NK-92 treated with Interleukin-12 subunit alpha and Interleukin-12 subunit beta, amount 100 ng/mL, for 24 hours (cell line): ENCODE results near the gene PEX11B.
"Not testable (repeated sequence)": the region's sequence is repeated elsewhere in the genome, so short reads cannot be mapped to it uniquely, and the experiment has no call there.

ENCODE experiments used
- DNase-seq: peaks from one replicate; lab custom pipeline; 2025; lab: John Stamatoyannopoulos, UW

Gene PEX11B

GRCh38 chr1:145952903-145953302 lies 34.4 kb upstream of the PEX11B start:
- DNase-seq = no peak

- DNase-seq = no peak
Measured at GRCh38 chr1:145951526-145951925, 33.0 kb upstream of the PEX11B start.

GRCh38 chr1:145949219-145949618 lies 30.7 kb upstream of the PEX11B start:
- no peak for DNase-seq

GRCh38 chr1:145947551-145947950 lies 29.0 kb upstream of the PEX11B start:
- no peak for DNase-seq

DNA sequence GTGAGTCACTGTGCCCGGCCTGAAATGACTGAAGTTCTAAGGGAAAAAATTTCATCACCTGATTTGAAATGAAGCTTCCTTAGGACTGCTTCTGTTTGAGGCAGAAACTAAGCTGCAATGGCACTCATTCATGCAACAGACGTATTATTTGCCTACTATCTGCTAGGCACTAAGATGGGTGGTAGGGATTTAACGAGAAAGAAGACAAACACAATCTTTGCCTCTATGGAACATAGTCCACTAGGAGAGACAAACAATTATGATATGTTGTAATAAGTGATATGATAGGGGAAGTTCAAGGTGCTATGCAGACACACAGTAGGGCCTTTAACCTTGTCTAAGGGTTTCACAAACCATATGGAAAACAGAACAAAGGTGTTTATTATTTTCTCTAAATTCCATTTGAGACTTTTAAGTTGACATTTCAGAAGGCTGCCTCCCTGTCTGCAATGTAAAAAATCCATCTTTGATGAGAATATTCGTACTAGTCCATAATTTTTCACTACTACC lies 28.0 kb upstream of the PEX11B start:
- no peak for DNase-seq

GRCh38 chr1:145944532-145944931 lies 26.0 kb upstream of the PEX11B start:
- no peak for DNase-seq

- no peak for DNase-seq
Measured at GRCh38 chr1:145942871-145943270, 24.4 kb upstream of the PEX11B start.

DNA sequence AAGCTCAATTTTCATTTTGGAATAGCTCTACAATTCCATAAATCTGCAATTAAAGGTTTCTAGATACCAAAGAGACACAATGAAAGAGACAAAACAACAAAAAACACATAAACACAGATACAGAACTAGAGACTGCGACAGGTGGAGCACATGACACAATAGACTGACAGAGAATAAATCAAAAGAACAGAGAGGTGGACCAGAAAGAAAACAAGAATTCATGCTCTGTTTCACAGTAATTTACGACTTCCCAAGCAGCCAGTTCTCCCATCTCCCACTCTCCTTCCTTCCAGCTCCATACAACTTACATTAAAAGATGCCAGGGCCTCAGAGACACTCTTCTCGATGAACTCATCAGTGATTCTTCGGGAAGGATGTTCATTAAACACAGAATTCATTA lies 23.9 kb upstream of the PEX11B start:
- no peak for DNase-seq

GRCh38 chr1:145937436-145937835 lies 18.9 kb upstream of the PEX11B start:
- DNase-seq = no peak

DNA sequence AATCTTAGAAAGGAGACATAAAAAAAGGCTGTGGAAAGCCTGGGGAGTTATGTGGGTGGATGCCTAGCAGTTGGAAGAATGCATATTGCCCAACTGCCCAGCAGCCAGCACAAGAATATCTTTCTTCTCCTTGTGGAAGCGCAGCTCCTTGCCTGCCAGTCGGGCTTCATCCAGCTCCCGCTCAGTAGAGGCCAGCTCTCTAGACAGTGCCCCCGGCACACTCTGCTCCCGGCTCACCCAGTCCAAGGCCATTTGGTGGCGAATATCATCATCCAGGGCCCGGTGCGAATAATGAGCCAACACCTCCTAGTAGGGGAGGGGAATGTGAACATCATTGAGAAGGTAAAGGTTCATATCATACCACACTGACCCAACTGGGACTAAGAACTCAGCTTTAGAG lies 17.7 kb upstream of the PEX11B start:
- no peak for DNase-seq

DNA sequence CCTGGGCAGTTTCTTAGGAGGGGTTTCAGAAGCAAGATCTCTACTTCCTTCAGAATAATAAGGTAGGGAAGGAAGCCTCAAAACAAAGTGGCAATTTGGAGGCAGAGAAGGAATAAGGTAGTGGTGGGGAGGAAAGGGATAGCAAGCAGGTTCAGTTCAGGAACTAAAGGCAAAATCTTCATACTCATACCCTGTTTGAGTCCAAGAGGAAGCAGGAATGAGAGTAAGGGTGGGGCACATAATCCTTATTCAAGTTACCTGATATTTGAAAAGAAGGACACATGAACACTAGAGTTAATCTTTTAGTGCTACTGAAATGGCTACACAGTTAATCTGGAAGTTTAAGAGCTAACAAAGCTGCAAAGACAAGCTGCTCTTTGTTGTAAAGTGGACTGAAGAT lies 17.2 kb upstream of the PEX11B start:
- no peak for DNase-seq

GRCh38 chr1:145932522-145933009 lies 14.0 kb upstream of the PEX11B start:
- not testable (repeated sequence) for DNase-seq

DNA sequence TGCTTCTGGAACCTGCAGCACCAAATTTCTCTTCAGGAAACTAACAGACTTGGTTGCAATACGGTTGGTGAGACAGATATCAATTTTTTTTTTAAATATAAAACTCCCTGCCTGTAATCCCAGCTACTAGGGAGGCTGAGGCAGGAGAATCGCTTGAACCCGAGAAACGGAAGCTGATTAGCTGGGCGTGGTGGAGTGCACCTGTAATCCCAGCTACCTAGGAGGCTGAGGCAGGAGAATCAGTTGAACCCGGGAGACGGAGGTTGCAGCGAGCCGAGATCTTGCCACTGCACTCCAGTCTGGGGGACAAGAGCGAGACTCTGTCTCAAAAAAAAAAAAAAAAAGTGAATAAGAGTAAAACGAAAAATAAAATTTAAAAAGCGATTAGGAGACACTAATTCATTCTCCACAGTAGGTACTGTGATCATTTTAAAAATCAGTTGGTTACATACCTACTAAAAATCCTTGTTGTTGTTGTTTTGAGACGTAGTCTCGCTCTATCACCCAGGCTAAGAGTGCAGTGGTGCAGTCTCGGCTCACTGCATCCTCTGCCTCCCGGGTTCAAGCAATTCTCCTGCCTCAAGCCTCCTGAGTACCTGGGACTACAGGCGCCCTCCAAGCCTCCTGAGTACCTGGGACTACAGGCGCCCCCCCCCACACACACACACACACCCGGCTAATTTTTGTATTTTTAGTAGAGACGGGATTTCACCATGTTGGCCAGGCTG lies 9.6 kb upstream of the PEX11B start:
- no peak for DNase-seq

- peak; percentile 90 for DNase-seq
Measured at GRCh38 chr1:145927063-145927886, 8.8 kb upstream of the PEX11B start, which contains the start of gene RBM8A. RBM8A (minus strand) TSS chr1:145927484; CDS start chr1:145927426, 58 bp downstream.

DNA sequence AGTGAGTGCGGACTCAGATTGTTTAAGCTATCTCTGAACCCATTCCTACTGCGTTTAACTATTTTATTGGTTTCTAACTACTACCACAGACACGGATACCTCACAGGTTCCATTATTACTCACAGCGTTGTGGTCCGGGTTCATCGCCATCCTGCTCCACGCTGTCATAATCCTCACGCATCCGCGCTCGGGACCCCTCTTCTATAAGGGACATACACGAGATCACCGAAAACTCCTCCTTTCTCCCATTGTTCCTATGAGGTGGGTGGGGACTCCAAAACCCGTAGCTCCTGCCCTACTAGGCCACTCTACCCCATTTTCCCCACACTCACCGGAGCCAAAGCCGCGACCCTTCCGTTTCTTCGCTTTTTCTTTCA lies 8.2 kb upstream of the PEX11B start:
- no peak for DNase-seq

- DNase-seq = no peak
Measured at GRCh38 chr1:145922266-145922665, 3.7 kb upstream of the PEX11B start.

DNA sequence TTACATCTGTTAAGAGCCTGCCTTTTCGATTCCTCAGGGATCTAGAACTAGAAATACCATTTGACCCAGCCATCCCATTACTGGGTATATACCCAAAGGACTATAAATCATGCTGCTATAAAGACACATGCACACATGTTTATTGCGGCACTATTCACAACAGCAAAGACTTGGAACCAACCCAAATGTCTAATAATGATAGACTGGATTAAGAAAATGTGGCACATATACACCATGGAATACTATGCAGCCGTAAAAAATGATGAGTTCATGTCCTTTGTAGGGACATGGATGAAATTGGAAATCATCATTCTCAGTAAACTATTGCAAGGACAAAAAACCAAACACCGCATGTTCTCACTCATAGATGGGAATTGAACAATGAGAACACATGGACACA lies 1.8 kb upstream of the PEX11B start:
- not testable (repeated sequence) for DNase-seq

DNA sequence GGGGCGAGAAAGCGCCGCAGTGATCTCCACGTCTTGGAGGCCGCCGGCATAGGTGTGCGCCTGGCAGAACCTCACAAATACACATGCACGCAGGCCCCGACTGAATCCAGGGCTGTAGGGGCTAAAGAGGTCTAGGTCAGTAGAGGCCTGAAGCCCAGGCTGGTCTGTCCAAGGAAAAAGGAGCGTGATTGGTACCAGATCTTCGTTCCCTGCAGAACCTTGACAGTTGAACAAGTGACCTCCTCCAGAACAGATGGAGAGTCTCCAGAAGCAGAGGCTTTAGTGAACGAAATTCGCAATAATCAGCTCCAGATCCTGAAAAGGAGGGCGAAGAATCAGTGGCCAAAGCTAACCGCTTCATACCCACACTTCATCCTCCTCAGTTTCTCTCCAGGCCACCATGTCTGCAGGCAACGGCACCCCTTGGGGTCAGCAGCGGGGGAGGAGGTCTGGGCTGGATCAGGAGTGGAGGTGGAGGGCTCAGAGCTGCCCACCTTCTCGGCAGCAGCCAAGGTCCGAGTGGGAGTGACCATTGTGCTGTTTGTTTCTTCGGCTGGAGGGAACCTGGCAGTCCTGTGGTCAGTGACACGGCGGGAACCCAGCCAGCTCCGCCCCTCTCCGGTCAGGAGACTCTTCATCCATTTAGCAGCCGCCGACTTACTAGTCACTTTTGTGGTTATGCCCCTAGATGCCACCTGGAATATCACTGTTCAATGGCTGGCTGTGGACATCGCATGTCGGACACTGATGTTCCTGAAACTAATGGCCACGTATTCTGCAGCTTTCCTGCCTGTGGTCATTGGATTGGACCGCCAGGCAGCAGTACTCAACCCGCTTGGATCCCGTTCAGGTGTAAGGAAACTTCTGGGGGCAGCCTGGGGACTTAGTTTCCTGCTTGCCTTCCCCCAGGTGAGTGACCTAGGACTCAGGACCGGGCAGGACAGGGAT lies 749 bp upstream of the PEX11B start:
- DNase-seq = no peak

GRCh38 chr1:145917595-145917994 lies 922 bp downstream of the PEX11B start:
- no peak for DNase-seq

- no peak for DNase-seq
Measured at GRCh38 chr1:145916745-145917144, 1.8 kb downstream of the PEX11B start.

DNA sequence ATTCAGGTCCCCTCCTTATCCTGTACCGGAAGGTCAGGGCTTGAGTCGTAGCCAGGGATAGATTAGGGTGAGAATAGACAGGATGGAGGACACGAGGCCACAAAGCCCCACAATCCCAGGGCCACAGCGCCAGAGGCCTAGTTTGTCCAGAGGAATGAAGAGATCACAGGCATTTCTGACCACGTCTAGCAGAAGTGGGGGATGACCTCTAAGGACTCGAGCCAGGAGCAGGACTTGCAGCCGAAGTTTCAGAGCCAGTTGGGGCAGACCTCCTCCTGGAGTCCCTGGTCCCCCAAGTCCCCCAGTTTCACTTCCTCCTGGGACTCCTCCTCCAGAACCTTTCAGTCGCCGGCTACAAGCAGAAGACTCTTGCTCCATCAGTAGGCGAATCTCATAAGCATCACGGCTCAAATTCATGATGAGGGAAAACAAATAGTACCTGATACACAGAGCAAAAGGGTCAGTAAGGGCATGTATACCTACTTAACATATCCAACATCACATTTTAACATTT lies 6.3 kb downstream of the PEX11B start:
- DNase-seq = no peak

- DNase-seq = no peak
Measured at GRCh38 chr1:145908653-145909052, 9.9 kb downstream of the PEX11B start.
